Activated CD4-positive, alpha-beta memory T cell treated with anti-CD3 and anti-CD28 coated beads, Interleukin-2, amount 10 ng/mL, durations not matched to agents 7 days and 5 days (primary cell): Measurements from ENCODE around the gene PPP1R12A. TPM values are rescaled to one million over a fixed set of nuclear protein-coding genes. Genes with fewer than 3 reads are reported as not detected.

Experiments
- CTCF ChIA-PET: fragments of 350-600 bp; sonication (Branson Sonifier 250); formaldehyde crosslinking; loops from one replicate; lab custom pipeline; 2021; ENCODE audit warnings: antibody characterized with exemption, inconsistent platforms; lab: Charles Lee
- POLR2A ChIA-PET: fragments of 350-600 bp; sonication (Branson Sonifier 250); formaldehyde crosslinking; loops from one replicate; lab custom pipeline; 2021; ENCODE audit warnings: antibody characterized with exemption; lab: Charles Lee
- DNase-seq: peaks from one replicate; pipeline ENCODE4 v3.0.0-alpha.2; 2020
- H3K27ac Mint-ChIP-seq: one replicate; pipeline ENCODE4 v1.8.0; 2021; ENCODE audit warnings: mild to moderate bottlenecking, mixed read lengths
- H3K27me3 Mint-ChIP-seq: one replicate; pipeline ENCODE4 v1.8.0; 2021; ENCODE audit warnings: mixed read lengths
- H3K36me3 Mint-ChIP-seq: one replicate; pipeline ENCODE4 v1.8.0; 2021; ENCODE audit warnings: low read depth, mixed read lengths
- H3K4me1 Mint-ChIP-seq: one replicate; pipeline ENCODE4 v1.8.0; 2021; ENCODE audit warnings: mixed read lengths
- H3K4me3 Mint-ChIP-seq: one replicate; pipeline ENCODE4 v1.8.0; 2021; ENCODE audit warnings: mild to moderate bottlenecking, mixed read lengths
- H3K9me3 Mint-ChIP-seq: one replicate; pipeline ENCODE4 v1.8.0; 2021; ENCODE audit warnings: mixed read lengths
- total RNA-seq, 2 experiments: library from RNA; stranded (reverse); gene quantifications; one replicate each; pipeline ENCODE4 v1.2.3, GENCODE V29; 2021

Gene PPP1R12A
- total RNA-seq, 2 experiments from 2014 or later: 114 to 115 TPM

GRCh38 chr12:79911889-79912656 lies 22.8 kb downstream of the PPP1R12A start:
- Mint-ChIP-seq H3K36me3 (peaks cover 2% of the 10 kb centered on the region), H3K4me1 (peaks cover 30% of the 10 kb centered on the region), H3K27me3 (no peaks in the 10 kb centered on the region), H3K4me3 (no peak overlapping the region), H3K9me3 (no peaks in the 10 kb centered on the region), H3K27ac (no peak overlapping the region)
- ChIA-PET CTCF (interaction anchor here (0.9 kb wide), 1 partner anchor 18 kb away, joined by 3 read pairs; no protein-coding TSS in a partner anchor), POLR2A (interaction anchor here (3.6 kb wide), 1 partner anchor 23 kb away, joined by 10 read pairs; the partner anchor contains the start of gene PPP1R12A)
- no peak for DNase-seq

- no peak overlapping the region for H3K4me3 Mint-ChIP-seq
- ChIA-PET POLR2A (no interaction called here), CTCF (no interaction called here)
- peaks cover 16% of the 10 kb centered on the region for H3K4me1 Mint-ChIP-seq
- H3K27ac Mint-ChIP-seq: no peak overlapping the region
- H3K9me3 Mint-ChIP-seq: no peaks in the 10 kb centered on the region
- DNase-seq: no peak
- H3K27me3 Mint-ChIP-seq: no peaks in the 10 kb centered on the region
- peaks cover 1% of the 10 kb centered on the region for H3K36me3 Mint-ChIP-seq
Observed at GRCh38 chr12:79908366-79908765, 26.5 kb downstream of the PPP1R12A start.

- H3K27me3 Mint-ChIP-seq: no peaks in the 10 kb centered on the region
- H3K4me3 Mint-ChIP-seq: no peak overlapping the region
- ChIA-PET POLR2A (interaction anchor here (0.7 kb wide), 1 partner anchor 33 kb away, joined by 3 read pairs; no protein-coding TSS in a partner anchor), CTCF (no interaction called here)
- H3K9me3 Mint-ChIP-seq: no peaks in the 10 kb centered on the region
- peaks cover 7% of the 10 kb centered on the region for H3K36me3 Mint-ChIP-seq
- DNase-seq: no peak
- no peak overlapping the region for H3K27ac Mint-ChIP-seq
- H3K4me1 Mint-ChIP-seq: peaks cover 20% of the 10 kb centered on the region
Observed at GRCh38 chr12:79901506-79901905, 33.4 kb downstream of the PPP1R12A start.

- no peak overlapping the region for H3K4me3 Mint-ChIP-seq
- ChIA-PET POLR2A (interaction anchor here (1.2 kb wide), 1 partner anchor 35 kb away, joined by 3 read pairs; no protein-coding TSS in a partner anchor), CTCF (no interaction called here)
- no peak for DNase-seq
- peaks cover 7% of the 10 kb centered on the region for H3K36me3 Mint-ChIP-seq
- peaks cover 20% of the 10 kb centered on the region for H3K4me1 Mint-ChIP-seq
- H3K27ac Mint-ChIP-seq: no peak overlapping the region
- H3K9me3 Mint-ChIP-seq: no peaks in the 10 kb centered on the region
- no peaks in the 10 kb centered on the region for H3K27me3 Mint-ChIP-seq
Observed at GRCh38 chr12:79900951-79901350, 33.9 kb downstream of the PPP1R12A start.

GRCh38 chr12:79900199-79900598 lies 34.7 kb downstream of the PPP1R12A start:
- Mint-ChIP-seq H3K27me3 (no peaks in the 10 kb centered on the region), H3K4me1 (peaks cover 22% of the 10 kb centered on the region), H3K27ac (no peak overlapping the region), H3K4me3 (no peak overlapping the region), H3K9me3 (no peaks in the 10 kb centered on the region), H3K36me3 (peaks cover 7% of the 10 kb centered on the region)
- CTCF ChIA-PET: no interaction called here
- POLR2A ChIA-PET: interaction anchor here (1.2 kb wide), 1 partner anchor 35 kb away, joined by 3 read pairs; no protein-coding TSS in a partner anchor
- DNase-seq: no peak

- peaks cover 12% of the 10 kb centered on the region for H3K36me3 Mint-ChIP-seq
- ChIA-PET POLR2A (no interaction called here), CTCF (interaction anchor here (0.7 kb wide), 1 partner anchor 22 kb away, joined by 3 read pairs; no protein-coding TSS in a partner anchor)
- H3K4me3 Mint-ChIP-seq: no peak overlapping the region
- DNase-seq: no peak
- H3K4me1 Mint-ChIP-seq: peaks cover 18% of the 10 kb centered on the region
- H3K27me3 Mint-ChIP-seq: no peaks in the 10 kb centered on the region
- no peaks in the 10 kb centered on the region for H3K9me3 Mint-ChIP-seq
- H3K27ac Mint-ChIP-seq: no peak overlapping the region
Observed at GRCh38 chr12:79897617-79898016, 37.3 kb downstream of the PPP1R12A start.

- ChIA-PET POLR2A (no interaction called here), CTCF (no interaction called here)
- no peaks in the 10 kb centered on the region for H3K27me3 Mint-ChIP-seq
- peaks cover 14% of the 10 kb centered on the region for H3K4me1 Mint-ChIP-seq
- H3K36me3 Mint-ChIP-seq: peaks cover 17% of the 10 kb centered on the region
- no peak for DNase-seq
- H3K9me3 Mint-ChIP-seq: no peaks in the 10 kb centered on the region
- H3K4me3 Mint-ChIP-seq: no peak overlapping the region
- no peak overlapping the region for H3K27ac Mint-ChIP-seq
Observed at GRCh38 chr12:79895804-79896203, 39.1 kb downstream of the PPP1R12A start.

- peaks cover 14% of the 10 kb centered on the region for H3K4me1 Mint-ChIP-seq
- ChIA-PET POLR2A (interaction anchor here (0.5 kb wide), 1 partner anchor 12 kb away, joined by 3 read pairs; no protein-coding TSS in a partner anchor), CTCF (no interaction called here)
- no peak overlapping the region for H3K4me3 Mint-ChIP-seq
- DNase-seq: no peak
- no peaks in the 10 kb centered on the region for H3K27me3 Mint-ChIP-seq
- peaks cover 17% of the 10 kb centered on the region for H3K36me3 Mint-ChIP-seq
- no peaks in the 10 kb centered on the region for H3K9me3 Mint-ChIP-seq
- no peak overlapping the region for H3K27ac Mint-ChIP-seq
Observed at GRCh38 chr12:79895071-79895470, 39.8 kb downstream of the PPP1R12A start.

- H3K4me3 Mint-ChIP-seq: no peak overlapping the region
- POLR2A ChIA-PET: no interaction called here
- CTCF ChIA-PET: no interaction called here
- H3K27me3 Mint-ChIP-seq: no peaks in the 10 kb centered on the region
- peaks cover 13% of the 10 kb centered on the region for H3K36me3 Mint-ChIP-seq
- no peak overlapping the region for H3K27ac Mint-ChIP-seq
- no peak for DNase-seq
- no peaks in the 10 kb centered on the region for H3K9me3 Mint-ChIP-seq
- H3K4me1 Mint-ChIP-seq: peaks cover 15% of the 10 kb centered on the region
Observed at GRCh38 chr12:79891506-79892162, 43.3 kb downstream of the PPP1R12A start.

GRCh38 chr12:79887890-79888289 lies 47.0 kb downstream of the PPP1R12A start:
- Mint-ChIP-seq H3K4me1 (peaks cover 27% of the 10 kb centered on the region), H3K36me3 (peaks cover 8% of the 10 kb centered on the region), H3K9me3 (no peaks in the 10 kb centered on the region), H3K27me3 (no peaks in the 10 kb centered on the region), H3K27ac (no peak overlapping the region), H3K4me3 (no peak overlapping the region)
- no peak for DNase-seq
- POLR2A ChIA-PET: no interaction called here
- CTCF ChIA-PET: interaction anchor here (0.9 to 1.0 kb wide), 4 partner anchors 40 to 301 kb away, joined by 3 to 4 read pairs (median 4); no protein-coding TSS in a partner anchor

GRCh38 chr12:79886917-79887519 lies 47.9 kb downstream of the PPP1R12A start:
- Mint-ChIP-seq H3K9me3 (no peaks in the 10 kb centered on the region), H3K4me3 (no peak overlapping the region), H3K4me1 (peaks cover 34% of the 10 kb centered on the region), H3K36me3 (peaks cover 11% of the 10 kb centered on the region), H3K27ac (no peak overlapping the region), H3K27me3 (no peaks in the 10 kb centered on the region)
- POLR2A ChIA-PET: interaction anchor here (1.1 kb wide), 1 partner anchor 50 kb away, joined by 4 read pairs; no protein-coding TSS in a partner anchor
- no peak for DNase-seq
- CTCF ChIA-PET: interaction anchor here (1.0 to 1.1 kb wide), 2 partner anchors 48 to 380 kb away, joined by 3 to 4 read pairs; partner anchors contain the start of gene PPP1R12A

- no peaks in the 10 kb centered on the region for H3K9me3 Mint-ChIP-seq
- POLR2A ChIA-PET: interaction anchor here (1.1 kb wide), 1 partner anchor 51 kb away, joined by 4 read pairs; no protein-coding TSS in a partner anchor
- CTCF ChIA-PET: interaction anchor here (0.5 to 1.1 kb wide), 4 partner anchors 27 to 381 kb away, joined by 3 to 4 read pairs (median 4); partner anchors contain the start of gene PPP1R12A
- H3K27me3 Mint-ChIP-seq: no peaks in the 10 kb centered on the region
- no peak overlapping the region for H3K4me3 Mint-ChIP-seq
- DNase-seq: no peak
- H3K27ac Mint-ChIP-seq: no peak overlapping the region
- H3K36me3 Mint-ChIP-seq: peaks cover 10% of the 10 kb centered on the region
- H3K4me1 Mint-ChIP-seq: peaks cover 44% of the 10 kb centered on the region
Observed at GRCh38 chr12:79885911-79886490, 48.9 kb downstream of the PPP1R12A start.
